GM12878 (cell line): Measurements from ENCODE around the gene FLNC. TPM values are rescaled to one million over a fixed set of nuclear protein-coding genes. Genes with fewer than 3 reads are reported as not detected.

ENCODE experiments used
- ATAC-seq: fragments of 200-7000 bp; cut with Tn5 transposase; 3 replicates; pipeline ENCODE4 v1.9.1; 2020; ENCODE audit warnings: mild to moderate bottlenecking, moderate library complexity
- BruUV-seq: library from RNA; stranded (reverse); fragments of 400-500 nt; replicated peaks from 2 replicates; lab custom pipeline; 2021; lab: Mats Ljungman, UMichigan
- CTCF ChIA-PET: fragments of 300-600 bp; sonication (Branson Sonifier 250); formaldehyde crosslinking; extraction: SDS; loops from one replicate; lab custom pipeline; 2021; ENCODE audit warnings: inconsistent platforms; lab: Yijun Ruan, JAX
- POLR2A ChIA-PET: fragments of 350-600 bp; formaldehyde crosslinking; extraction: SDS; loops from one replicate; lab custom pipeline; 2021; ENCODE audit warnings: inconsistent platforms; lab: Charles Lee
- RAD21 ChIA-PET: fragments of 300-600 bp; sonication (Branson Sonifier 250); formaldehyde crosslinking; loops from one replicate; lab custom pipeline; 2023; ENCODE audit warnings: antibody characterized with exemption; ENCODE audit not compliant: unreplicated experiment; lab: Charles Lee
- SMC1A ChIA-PET: fragments of 300-600 bp; sonication (Branson Sonifier 250); formaldehyde crosslinking; loops from one replicate; lab custom pipeline; 2023; ENCODE audit not compliant: unreplicated experiment, uncharacterized antibody; lab: Charles Lee
- DNase-seq: peaks from one replicate; pipeline ENCODE4 v3.0.0-alpha.2; 2011; ENCODE audit warnings: low read depth, low spot score
- FAIRE-seq: peaks from 3 replicates; lab custom pipeline; 2011; peaks lifted over from hg19 to GRCh38; lab: Jason Lieb, UNC
- H2AFZ ChIP-seq: 2 replicates; pipeline ENCODE4 v1.6.0; 2011; ENCODE audit warnings: low read depth, low read length, control low read depth; ENCODE audit not compliant: control insufficient read depth
- H3K27ac ChIP-seq: 2 replicates; pipeline ENCODE4 v1.5.1; 2011; ENCODE audit warnings: control low read depth; ENCODE audit not compliant: control insufficient read depth, insufficient read depth
- H3K27me3 ChIP-seq, 2 experiments: replicated peaks in 1 of 2; 2 replicates each; pipeline versions ENCODE4 v1.6.0 to v1.6.1; 2011; ENCODE audit warnings: low read length in 1 of 2; ENCODE audit not compliant: control insufficient read depth in 2 of 2, insufficient read depth in 2 of 2
- H3K36me3 ChIP-seq, 2 experiments: 2 replicates each; pipeline ENCODE4 v1.5.1; 2011; ENCODE audit warnings: low read length in 1 of 2; ENCODE audit not compliant: control insufficient read depth in 2 of 2, insufficient read depth in 2 of 2
- H3K4me1 ChIP-seq: 2 replicates; pipeline ENCODE4 v1.6.1; 2011; ENCODE audit warnings: mild to moderate bottlenecking, low read length, moderate library complexity, mixed read lengths; ENCODE audit not compliant: control insufficient read depth, insufficient read depth
- H3K4me2 ChIP-seq: 2 replicates; pipeline ENCODE4 v1.6.0; 2011; ENCODE audit warnings: control low read depth; ENCODE audit not compliant: control insufficient read depth, insufficient read depth
- H3K4me3 ChIP-seq: fragments of 200-600 bp; sonication (generic); 2 replicates; pipeline ENCODE4 v1.5.1; 2016
- H3K79me2 ChIP-seq: 2 replicates; pipeline ENCODE4 v1.6.0; 2011; ENCODE audit warnings: low read length; ENCODE audit not compliant: control insufficient read depth, insufficient read depth
- H3K9ac ChIP-seq: 2 replicates; pipeline ENCODE4 v1.8.0; 2011; ENCODE audit warnings: low read length, control low read depth, mixed read lengths; ENCODE audit not compliant: control insufficient read depth, insufficient read depth
- H3K9me3 ChIP-seq: replicated peaks from 3 replicates; pipeline ENCODE4 v1.5.1; 2011; ENCODE audit warnings: mild to moderate bottlenecking, low read length; ENCODE audit not compliant: control insufficient read depth, insufficient read depth
- H4K20me1 ChIP-seq: 2 replicates; pipeline ENCODE4 v1.6.0; 2011; ENCODE audit not compliant: control insufficient read depth, insufficient read depth
- BHLHE40 ChIP-seq, 2 experiments: fragments of 450-650 bp in 1 of 2; IDR thresholded peaks; 2 replicates each; pipeline ENCODE4 v1.6.1; 2011 to 2017; ENCODE audit warnings: low read depth in 2 of 2, borderline replicate concordance in 1 of 2, improper control_type of control experiment in 1 of 2, low read length in 1 of 2, mild to moderate bottlenecking in 1 of 2
- CBX5 ChIP-seq: sonication (generic); IDR thresholded peaks from 2 replicates; pipeline ENCODE4 v1.6.1; 2016; ENCODE audit warnings: low read depth, moderate library complexity, mild to moderate bottlenecking, inconsistent platforms
- EZH2 ChIP-seq: IDR thresholded peaks from 2 replicates; pipeline ENCODE4 v1.6.1; 2012; ENCODE audit warnings: low read depth, mild to moderate bottlenecking, control low read depth, inconsistent platforms, low read length, borderline replicate concordance; ENCODE audit not compliant: control insufficient read depth
- GATAD2B ChIP-seq: fragments of 450-650 bp; conservative IDR thresholded peaks from 2 replicates; pipeline ENCODE4 v1.6.1; 2017; ENCODE audit warnings: low read depth, mild to moderate bottlenecking, moderate library complexity
- HCFC1 ChIP-seq: fragments of 150-350 bp; IDR thresholded peaks from 2 replicates; pipeline ENCODE4 v1.6.1; 2014; ENCODE audit warnings: low read length
- HSF1 ChIP-seq: fragments of 150-350 bp; IDR thresholded peaks from 2 replicates; pipeline ENCODE4 v1.6.1; 2014; ENCODE audit warnings: mild to moderate bottlenecking, low read depth, low read length
- MTA3 ChIP-seq: IDR thresholded peaks from 2 replicates; pipeline ENCODE4 v1.6.1; 2012; ENCODE audit warnings: low read length, inconsistent platforms, borderline replicate concordance
- NFXL1 ChIP-seq: fragments of 450-650 bp; IDR thresholded peaks from 2 replicates; pipeline ENCODE4 v1.6.1; 2017; ENCODE audit warnings: antibody characterized with exemption, mild to moderate bottlenecking, borderline replicate concordance
- NR2C2 ChIP-seq: IDR thresholded peaks from 2 replicates; pipeline ENCODE4 v1.6.1; 2011; ENCODE audit warnings: borderline replicate concordance, low read depth; ENCODE audit not compliant: control insufficient read depth, insufficient read length
- PML ChIP-seq: IDR thresholded peaks from 2 replicates; pipeline ENCODE4 v1.6.1; 2012; ENCODE audit warnings: low read length, inconsistent platforms
- POLR2AphosphoS5 ChIP-seq: IDR thresholded peaks from 2 replicates; pipeline ENCODE4 v1.6.1; 2011; ENCODE audit warnings: mild to moderate bottlenecking, low read length, inconsistent platforms
- RAD51 ChIP-seq: fragments of 450-650 bp; IDR thresholded peaks from 2 replicates; pipeline ENCODE4 v1.6.1; 2016; ENCODE audit warnings: moderate library complexity, mild to moderate bottlenecking, inconsistent platforms
- RFX5 ChIP-seq: IDR thresholded peaks from 2 replicates; pipeline ENCODE4 v1.6.1; 2011; ENCODE audit warnings: low read depth, low read length, improper control_type of control experiment
- SRF ChIP-seq, 2 experiments: IDR thresholded peaks; 2 replicates each; pipeline ENCODE4 v1.6.1; 2011; ENCODE audit warnings: low read depth in 2 of 2, low read length in 2 of 2, mild to moderate bottlenecking in 1 of 2, moderate library complexity in 1 of 2
- ZBTB4 ChIP-seq: fragments of 450-650 bp; formaldehyde crosslinking; IDR thresholded peaks from 2 replicates; pipeline ENCODE4 v1.4.0; 2022; ENCODE audit warnings: mild to moderate bottlenecking, moderate library complexity
- WGBS: methylation state at CpG from one replicate; pipeline ENCODE4 v1.1.6; 2016; ENCODE audit warnings: low lambda C conversion rate; ENCODE audit not compliant: insufficient replicate concordance, insufficient coverage; ENCODE audit errors: missing lambda C conversion rate; 5-methylcytosine and 5-hydroxymethylcytosine counted together
- in situ Hi-C: fragments of 300-500 bp; cut with MboI; formaldehyde crosslinking; loops from 9 replicates; pipeline ENCODE4 v1.14.3; 2018; ENCODE audit warnings: mixed read lengths
- intact Hi-C: fragments of 100-400 bp; cut with micrococcal nuclease; formaldehyde crosslinking; loops from one replicate; pipeline ENCODE4 v1.14.2; 2022; ENCODE audit not compliant: unreplicated experiment
- polyA plus RNA-seq, 11 experiments: library from polyadenylated mRNA; depleted of rRNA in 4 of 11; unstranded in 6 of 11; stranded (reverse) in 5 of 11; fragments of >200 nt; fragmentation: Nextera tagmentation in 4 of 11; fragmentation: Illumina TruSeq in 1 of 11; extraction: Ambion mirVana in 4 of 11; extraction: Trizol in 1 of 11; gene quantifications; 1 replicate in 1 of 11; 2 replicates in 10 of 11; pipeline versions ENCODE4 v1.2.1 to v1.2.3, GENCODE V29; 2011 to 2016; ENCODE audit warnings: inconsistent platforms in 2 of 11, missing spikeins in 2 of 11, low read depth in 1 of 11
- total RNA-seq, 4 experiments: library from RNA; depleted of rRNA in 3 of 4; stranded (reverse); fragments of >200 nt in 3 of 4; fragmentation: Illumina TruSeq in 1 of 4; extraction: Trizol in 1 of 4; gene quantifications; 2 replicates each; pipeline versions ENCODE4 v1.2.1 to v1.2.3, GENCODE V29; 2013 to 2021
- TF ChIP-seq, protein P1 (sequence below): fragments of 450-650 bp; IDR thresholded peaks from 2 replicates; pipeline ENCODE4 v1.6.1; 2016; ENCODE audit warnings: mild to moderate bottlenecking

The FLNC gene
- total and polyA plus RNA-seq, 10 of the 15 experiments (the other 5 are each of a cell fraction or from before 2014, with no cell fraction given): 0.01 to 0.21 (median 0.06) TPM; not detected in 3

GRCh38 chr7:128865303-128865702 lies 35.1 kb downstream of the FLNC start (continued):
- TF ChIP-seq RFX5 (no peak), CBX5 (no peak), BHLHE40 (IDR thresholded peaks at IDR 0.05; ENCODE audit: borderline replicate concordance in 1 of 2, low read depth in 2 of 2, low read length in 1 of 2) (no peak), SRF (IDR thresholded peaks at IDR 0.05; ENCODE audit: low read depth in 2 of 2, low read length in 2 of 2) (no peak), RAD51 (no peak)
- TF ChIP-seq, protein P1, sequence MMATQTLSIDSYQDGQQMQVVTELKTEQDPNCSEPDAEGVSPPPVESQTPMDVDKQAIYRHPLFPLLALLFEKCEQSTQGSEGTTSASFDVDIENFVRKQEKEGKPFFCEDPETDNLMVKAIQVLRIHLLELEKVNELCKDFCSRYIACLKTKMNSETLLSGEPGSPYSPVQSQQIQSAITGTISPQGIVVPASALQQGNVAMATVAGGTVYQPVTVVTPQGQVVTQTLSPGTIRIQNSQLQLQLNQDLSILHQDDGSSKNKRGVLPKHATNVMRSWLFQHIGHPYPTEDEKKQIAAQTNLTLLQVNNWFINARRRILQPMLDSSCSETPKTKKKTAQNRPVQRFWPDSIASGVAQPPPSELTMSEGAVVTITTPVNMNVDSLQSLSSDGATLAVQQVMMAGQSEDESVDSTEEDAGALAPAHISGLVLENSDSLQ: no peak

GRCh38 chr7:128865996-128866877 lies 36.0 kb downstream of the FLNC start:
- no peak for DNase-seq
- Histone ChIP-seq H3K36me3 (no peaks in the 10 kb centered on the region; a peak in 2 of 4 replicates), H3K9ac (no peak overlapping the region), H2AFZ (no peak overlapping the region), H3K27me3 (no peaks in the 10 kb centered on the region), H3K4me2 (no peak overlapping the region), H3K4me1 (peaks cover 13% of the 10 kb centered on the region; the same call in 1 of the 2 replicates), H3K9me3 (no peaks in the 10 kb centered on the region), H4K20me1 (no peaks in the 10 kb centered on the region), H3K4me3 (no peak overlapping the region), H3K27ac (no peak overlapping the region), H3K79me2 (peaks cover 18% of the 10 kb centered on the region)
- RAD21 ChIA-PET: no interaction called here
- no peak for ATAC-seq
- WGBS: 95% methylated on average over 23 of the region's 27 CpGs
- BruUV-seq: no TSS peak
- CTCF ChIA-PET: interaction anchor here (0.7 to 1.4 kb wide), 3 partner anchors 9 to 75 kb away, joined by 3 to 5 read pairs (median 3); no protein-coding TSS in a partner anchor
- POLR2A ChIA-PET: no interaction called here
- in situ Hi-C loops (no loop called here), intact Hi-C loops (no loop called here)
- FAIRE-seq: no peak
- no peak for TF ChIP-seq HSF1
- no peak for TF ChIP-seq ZBTB4 (CRISPR knock-in tag)
- no peak for TF ChIP-seq NR2C2
- no peak for TF ChIP-seq POLR2AphosphoS5
- TF ChIP-seq PML: no peak
- no peak for TF ChIP-seq EZH2
- no peak for TF ChIP-seq GATAD2B
- TF ChIP-seq NFXL1: no peak
- no peak for TF ChIP-seq SRF (IDR thresholded peaks at IDR 0.05; ENCODE audit: low read depth in 2 of 2, low read length in 2 of 2)
- no peak for TF ChIP-seq MTA3
- TF ChIP-seq HCFC1: no peak
- SMC1A ChIA-PET: no interaction called here
